GM12878 (cell line): ENCODE data around the gene ADGRB2. TPM values are rescaled to one million over a fixed set of nuclear protein-coding genes. Genes with fewer than 3 reads are reported as not detected.

Experiments used
- ATAC-seq: fragments of 200-7000 bp; cut with Tn5 transposase; 3 replicates; pipeline ENCODE4 v1.9.1; 2020; ENCODE audit warnings: mild to moderate bottlenecking, moderate library complexity
- BruUV-seq: library from RNA; stranded (reverse); fragments of 400-500 nt; replicated peaks from 2 replicates; lab custom pipeline; 2021; lab: Mats Ljungman, UMichigan
- CTCF ChIA-PET: fragments of 300-600 bp; sonication (Branson Sonifier 250); formaldehyde crosslinking; extraction: SDS; loops from one replicate; lab custom pipeline; 2021; ENCODE audit warnings: inconsistent platforms; lab: Yijun Ruan, JAX
- POLR2A ChIA-PET: fragments of 350-600 bp; formaldehyde crosslinking; extraction: SDS; loops from one replicate; lab custom pipeline; 2021; ENCODE audit warnings: inconsistent platforms; lab: Charles Lee
- RAD21 ChIA-PET: fragments of 300-600 bp; sonication (Branson Sonifier 250); formaldehyde crosslinking; loops from one replicate; lab custom pipeline; 2023; ENCODE audit warnings: antibody characterized with exemption; ENCODE audit not compliant: unreplicated experiment; lab: Charles Lee
- SMC1A ChIA-PET: fragments of 300-600 bp; sonication (Branson Sonifier 250); formaldehyde crosslinking; loops from one replicate; lab custom pipeline; 2023; ENCODE audit not compliant: unreplicated experiment, uncharacterized antibody; lab: Charles Lee
- DNase-seq: peaks from one replicate; pipeline ENCODE4 v3.0.0-alpha.2; 2011; ENCODE audit warnings: low read depth, low spot score
- FAIRE-seq: peaks from 3 replicates; lab custom pipeline; 2011; peaks lifted over from hg19 to GRCh38; lab: Jason Lieb, UNC
- H2AFZ ChIP-seq: 2 replicates; pipeline ENCODE4 v1.6.0; 2011; ENCODE audit warnings: low read depth, low read length, control low read depth; ENCODE audit not compliant: control insufficient read depth
- H3K27ac ChIP-seq: 2 replicates; pipeline ENCODE4 v1.5.1; 2011; ENCODE audit warnings: control low read depth; ENCODE audit not compliant: control insufficient read depth, insufficient read depth
- H3K27me3 ChIP-seq, 2 experiments: replicated peaks in 1 of 2; 2 replicates each; pipeline versions ENCODE4 v1.6.0 to v1.6.1; 2011; ENCODE audit warnings: low read length in 1 of 2; ENCODE audit not compliant: control insufficient read depth in 2 of 2, insufficient read depth in 2 of 2
- H3K36me3 ChIP-seq, 2 experiments: 2 replicates each; pipeline ENCODE4 v1.5.1; 2011; ENCODE audit warnings: low read length in 1 of 2; ENCODE audit not compliant: control insufficient read depth in 2 of 2, insufficient read depth in 2 of 2
- H3K4me1 ChIP-seq: 2 replicates; pipeline ENCODE4 v1.6.1; 2011; ENCODE audit warnings: mild to moderate bottlenecking, low read length, moderate library complexity, mixed read lengths; ENCODE audit not compliant: control insufficient read depth, insufficient read depth
- H3K4me2 ChIP-seq: 2 replicates; pipeline ENCODE4 v1.6.0; 2011; ENCODE audit warnings: control low read depth; ENCODE audit not compliant: control insufficient read depth, insufficient read depth
- H3K4me3 ChIP-seq: fragments of 200-600 bp; sonication (generic); 2 replicates; pipeline ENCODE4 v1.5.1; 2016
- H3K79me2 ChIP-seq: 2 replicates; pipeline ENCODE4 v1.6.0; 2011; ENCODE audit warnings: low read length; ENCODE audit not compliant: control insufficient read depth, insufficient read depth
- H3K9ac ChIP-seq: 2 replicates; pipeline ENCODE4 v1.8.0; 2011; ENCODE audit warnings: low read length, control low read depth, mixed read lengths; ENCODE audit not compliant: control insufficient read depth, insufficient read depth
- H3K9me3 ChIP-seq: replicated peaks from 3 replicates; pipeline ENCODE4 v1.5.1; 2011; ENCODE audit warnings: mild to moderate bottlenecking, low read length; ENCODE audit not compliant: control insufficient read depth, insufficient read depth
- H4K20me1 ChIP-seq: 2 replicates; pipeline ENCODE4 v1.6.0; 2011; ENCODE audit not compliant: control insufficient read depth, insufficient read depth
- BRCA1 ChIP-seq: IDR thresholded peaks from 2 replicates; pipeline ENCODE4 v1.6.1; 2011; ENCODE audit warnings: low read depth, low read length, improper control_type of control experiment
- CEBPB ChIP-seq, 2 experiments: fragments of 150-350 bp in 1 of 2; IDR thresholded peaks; 2 replicates each; pipeline ENCODE4 v1.6.1; 2012 to 2014; ENCODE audit warnings: low read depth in 2 of 2, low read length in 2 of 2, borderline replicate concordance in 1 of 2, inconsistent platforms in 1 of 2
- HDAC2 ChIP-seq: fragments of 200-600 bp; sonication (generic); IDR thresholded peaks from 2 replicates; pipeline ENCODE4 v1.6.1; 2017
- HDAC6 ChIP-seq: fragments of 200-600 bp; sonication (generic); IDR thresholded peaks from one replicate; pipeline ENCODE4 v1.8.0; 2017; ENCODE audit warnings: antibody characterized with exemption; ENCODE audit not compliant: unreplicated experiment
- MXI1 ChIP-seq: fragments of 150-350 bp; IDR thresholded peaks from 2 replicates; pipeline ENCODE4 v1.6.1; 2011; ENCODE audit warnings: low read depth, mild to moderate bottlenecking, inconsistent platforms, low read length, improper control_type of control experiment
- NR2F1 ChIP-seq: fragments of 450-650 bp; conservative IDR thresholded peaks from 2 replicates; pipeline ENCODE4 v1.6.1; 2017; ENCODE audit warnings: mild to moderate bottlenecking
- POLR2A ChIP-seq: IDR thresholded peaks from 2 replicates; pipeline ENCODE4 v1.6.1; 2011; ENCODE audit warnings: low read depth, mild to moderate bottlenecking, low read length
- POU2F2 ChIP-seq: IDR thresholded peaks from 3 replicates; pipeline ENCODE4 v1.6.1; 2011; ENCODE audit warnings: low read depth, mild to moderate bottlenecking, low read length, borderline replicate concordance
- RAD21 ChIP-seq: IDR thresholded peaks from 2 replicates; pipeline ENCODE4 v1.6.1; 2011; ENCODE audit warnings: mild to moderate bottlenecking, low read depth, low read length, moderate library complexity; ENCODE audit not compliant: insufficient read depth
- RBBP5 ChIP-seq: fragments of 200-600 bp; sonication (generic); conservative IDR thresholded peaks from 2 replicates; pipeline ENCODE4 v1.6.1; 2016
- SMAD5 ChIP-seq: IDR thresholded peaks from 2 replicates; pipeline ENCODE4 v1.6.1; 2016; ENCODE audit warnings: antibody characterized with exemption, low read depth
- WRNIP1 ChIP-seq: IDR thresholded peaks from 2 replicates; pipeline ENCODE4 v1.6.1; 2011; ENCODE audit warnings: low read depth, low read length, improper control_type of control experiment, borderline replicate concordance
- ZSCAN29 ChIP-seq: fragments of 450-650 bp; IDR thresholded peaks from 2 replicates; pipeline ENCODE4 v1.6.1; 2017; ENCODE audit warnings: mild to moderate bottlenecking, moderate library complexity
- ZZZ3 ChIP-seq: IDR thresholded peaks from 2 replicates; pipeline ENCODE4 v1.6.1; 2011; ENCODE audit warnings: low read depth; ENCODE audit not compliant: control insufficient read depth, insufficient read length
- WGBS: methylation state at CpG from one replicate; pipeline ENCODE4 v1.1.6; 2016; ENCODE audit warnings: low lambda C conversion rate; ENCODE audit not compliant: insufficient replicate concordance, insufficient coverage; ENCODE audit errors: missing lambda C conversion rate; 5-methylcytosine and 5-hydroxymethylcytosine counted together
- in situ Hi-C: fragments of 300-500 bp; cut with MboI; formaldehyde crosslinking; loops from 9 replicates; pipeline ENCODE4 v1.14.3; 2018; ENCODE audit warnings: mixed read lengths
- intact Hi-C: fragments of 100-400 bp; cut with micrococcal nuclease; formaldehyde crosslinking; loops from one replicate; pipeline ENCODE4 v1.14.2; 2022; ENCODE audit not compliant: unreplicated experiment
- polyA plus RNA-seq, 11 experiments: library from polyadenylated mRNA; depleted of rRNA in 4 of 11; unstranded in 6 of 11; stranded (reverse) in 5 of 11; fragments of >200 nt; fragmentation: Nextera tagmentation in 4 of 11; fragmentation: Illumina TruSeq in 1 of 11; extraction: Ambion mirVana in 4 of 11; extraction: Trizol in 1 of 11; gene quantifications; 1 replicate in 1 of 11; 2 replicates in 10 of 11; pipeline versions ENCODE4 v1.2.1 to v1.2.3, GENCODE V29; 2011 to 2016; ENCODE audit warnings: inconsistent platforms in 2 of 11, missing spikeins in 2 of 11, low read depth in 1 of 11
- total RNA-seq, 4 experiments: library from RNA; depleted of rRNA in 3 of 4; stranded (reverse); fragments of >200 nt in 3 of 4; fragmentation: Illumina TruSeq in 1 of 4; extraction: Trizol in 1 of 4; gene quantifications; 2 replicates each; pipeline versions ENCODE4 v1.2.1 to v1.2.3, GENCODE V29; 2013 to 2021
- TF ChIP-seq, protein P1 (sequence below): IDR thresholded peaks from 2 replicates; pipeline ENCODE4 v1.6.1; 2011; ENCODE audit warnings: borderline replicate concordance, low read depth, mild to moderate bottlenecking, moderate library complexity, mixed read lengths, low read length; ENCODE audit not compliant: insufficient read depth; ENCODE audit errors: extremely low read length
- TF ChIP-seq, protein P2 (sequence below): IDR thresholded peaks from 2 replicates; pipeline ENCODE4 v1.6.1; 2012; ENCODE audit warnings: low read depth, low read length, improper control_type of control experiment

ADGRB2 gene
- total and polyA plus RNA-seq, 10 of the 15 experiments (the other 5 are each of a cell fraction or from before 2014, with no cell fraction given) = 0.11 to 0.33 (median 0.18) TPM; not detected in 4

DNA sequence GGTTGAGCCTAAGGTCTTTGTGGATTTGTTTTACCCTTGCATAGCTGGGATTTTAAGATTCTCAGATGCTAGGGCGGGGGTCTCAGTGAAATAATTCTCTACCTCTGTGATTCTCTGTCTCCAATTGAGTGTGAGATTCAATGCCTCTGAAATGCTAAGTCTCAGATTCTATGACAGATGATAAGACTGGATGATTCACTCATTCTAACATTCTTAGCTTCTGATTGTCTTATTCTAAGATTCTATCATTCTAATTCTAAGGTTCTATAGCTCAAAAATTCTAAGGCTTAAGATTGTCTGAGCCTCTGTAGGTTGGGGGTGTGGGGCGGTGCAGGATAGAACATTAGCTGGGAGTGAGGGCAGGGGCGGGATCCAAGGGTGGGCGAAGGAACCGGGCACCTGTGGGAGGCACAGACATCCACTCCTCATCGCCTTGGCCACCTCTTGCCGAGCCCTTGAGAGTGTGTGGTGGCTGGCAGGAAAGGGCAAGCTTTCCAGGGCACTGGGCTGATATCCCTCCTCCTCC, 29.5 kb downstream of the ADGRB2 start:
- Histone ChIP-seq H3K4me3 (no peak overlapping the region), H4K20me1 (no peaks in the 10 kb centered on the region), H3K4me2 (no peak overlapping the region), H3K4me1 (no peaks in the 10 kb centered on the region), H3K79me2 (no peaks in the 10 kb centered on the region), H3K27me3 (no peaks in the 10 kb centered on the region; a peak in 2 of 4 replicates), H3K9me3 (no peaks in the 10 kb centered on the region), H3K36me3 (no peaks in the 10 kb centered on the region), H2AFZ (no peak overlapping the region), H3K9ac (no peak overlapping the region), H3K27ac (no peak overlapping the region)
- RAD21 ChIA-PET = interaction anchor here (1.2 to 1.3 kb wide), 2 partner anchors 55 to 70 kb away, joined by 4 to 5 read pairs; no protein-coding TSS in a partner anchor
- ATAC-seq (no peak), DNase-seq (no peak), FAIRE-seq (no peak)
- WGBS = 19% methylated on average over 7 of the region's 7 CpGs
- POLR2A ChIA-PET = no interaction called here
- no TSS peak for BruUV-seq
- CTCF ChIA-PET = interaction anchor here (0.5 to 1.5 kb wide), 5 partner anchors 11 to 667 kb away, joined by 3 to 12 read pairs (median 3); no protein-coding TSS in a partner anchor
- SMC1A ChIA-PET = no interaction called here
- TF ChIP-seq MXI1 = no peak
- TF ChIP-seq RAD21 = no peak
- TF ChIP-seq SMAD5 = no peak
- no peak for TF ChIP-seq POLR2A
- TF ChIP-seq CEBPB (IDR thresholded peaks at IDR 0.05; ENCODE audit: borderline replicate concordance in 1 of 2, low read depth in 2 of 2, low read length in 2 of 2) = no peak
- TF ChIP-seq ZSCAN29 = no peak
- no peak for TF ChIP-seq POU2F2
- no peak for TF ChIP-seq WRNIP1
- TF ChIP-seq RBBP5 = no peak
- TF ChIP-seq NR2F1 = no peak
- no peak for TF ChIP-seq HDAC2
- TF ChIP-seq, protein P1, sequence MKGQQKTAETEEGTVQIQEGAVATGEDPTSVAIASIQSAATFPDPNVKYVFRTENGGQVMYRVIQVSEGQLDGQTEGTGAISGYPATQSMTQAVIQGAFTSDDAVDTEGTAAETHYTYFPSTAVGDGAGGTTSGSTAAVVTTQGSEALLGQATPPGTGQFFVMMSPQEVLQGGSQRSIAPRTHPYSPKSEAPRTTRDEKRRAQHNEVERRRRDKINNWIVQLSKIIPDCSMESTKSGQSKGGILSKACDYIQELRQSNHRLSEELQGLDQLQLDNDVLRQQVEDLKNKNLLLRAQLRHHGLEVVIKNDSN = no peak
- TF ChIP-seq ZZZ3 = no peak
- TF ChIP-seq, protein P2, sequence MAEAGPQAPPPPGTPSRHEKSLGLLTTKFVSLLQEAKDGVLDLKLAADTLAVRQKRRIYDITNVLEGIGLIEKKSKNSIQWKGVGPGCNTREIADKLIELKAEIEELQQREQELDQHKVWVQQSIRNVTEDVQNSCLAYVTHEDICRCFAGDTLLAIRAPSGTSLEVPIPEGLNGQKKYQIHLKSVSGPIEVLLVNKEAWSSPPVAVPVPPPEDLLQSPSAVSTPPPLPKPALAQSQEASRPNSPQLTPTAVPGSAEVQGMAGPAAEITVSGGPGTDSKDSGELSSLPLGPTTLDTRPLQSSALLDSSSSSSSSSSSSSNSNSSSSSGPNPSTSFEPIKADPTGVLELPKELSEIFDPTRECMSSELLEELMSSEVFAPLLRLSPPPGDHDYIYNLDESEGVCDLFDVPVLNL = no peak
- no peak for TF ChIP-seq BRCA1
- TF ChIP-seq HDAC6 = no peak
- intact Hi-C loops = no loop called here
- in situ Hi-C loops = no loop called here
